Measurements from ENCODE around the gene RABGAP1L.

RABGAP1L gene

DNA sequence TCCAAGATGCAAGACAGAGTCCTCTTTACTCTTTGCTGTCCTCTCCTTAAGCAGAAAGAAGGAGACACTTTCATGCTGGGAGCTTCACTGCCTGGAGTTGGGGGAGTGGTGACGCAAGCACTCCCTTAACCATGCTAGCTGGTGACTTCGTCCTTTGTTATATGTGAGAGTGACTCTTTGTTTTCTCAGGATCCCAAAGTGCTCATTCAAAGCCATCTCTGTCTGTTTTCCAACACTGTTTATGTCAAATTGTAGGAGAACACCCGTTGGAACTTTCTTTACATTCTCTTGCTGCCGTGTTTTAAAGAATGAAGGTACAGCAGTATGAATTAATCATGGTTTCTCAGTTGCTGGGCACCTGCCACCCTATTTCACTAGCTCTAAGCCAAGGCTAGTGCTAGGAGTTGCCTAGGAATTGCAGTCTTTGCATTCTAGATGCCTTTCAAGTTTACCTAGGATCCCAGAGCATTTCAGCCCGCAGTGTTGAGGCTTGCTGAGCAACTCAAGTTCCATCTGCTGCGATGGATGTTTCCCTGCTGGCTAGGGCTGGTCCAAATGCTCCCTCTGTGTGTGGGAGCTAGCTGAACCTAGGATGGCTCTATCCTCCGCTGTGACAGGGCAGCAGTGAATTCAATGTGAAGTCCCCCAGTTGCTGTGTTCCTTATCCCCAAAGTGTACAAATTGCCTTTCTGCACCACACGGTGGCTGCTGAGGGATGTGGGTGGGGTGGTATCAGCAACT, 205.8 kb downstream of the RABGAP1L start:
- DNase-seq (ENCODE audit: low spot score): no peak
- no peak for TF ChIP-seq CTCF (IDR thresholded peaks at IDR 0.05; ENCODE audit: borderline replicate concordance, control extremely low read depth, extremely low read depth, insufficient read depth, missing control alignments)
- in situ Hi-C loops (cut with MboI; ENCODE audit: low sequenced_read_pairs, unreplicated experiment): no loop called here

DNA sequence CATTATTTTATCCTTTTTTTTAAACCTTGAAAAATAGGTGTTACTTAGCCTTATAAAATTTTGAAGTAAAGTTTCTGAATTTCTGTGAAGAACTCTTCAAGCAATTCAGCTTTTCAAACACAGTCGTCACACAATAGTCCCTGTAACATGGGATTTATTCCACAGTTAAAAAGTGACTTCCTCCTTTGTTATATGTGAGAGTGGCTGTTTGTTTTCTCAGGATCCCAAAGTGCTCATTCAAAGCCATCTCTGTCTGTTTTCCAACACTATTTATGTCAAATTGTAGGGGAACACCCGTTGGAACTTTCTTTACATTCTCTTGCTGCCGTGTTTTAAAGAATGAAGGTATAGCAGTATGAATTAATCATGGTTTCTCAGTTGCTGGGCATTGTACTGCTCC, 207.6 kb downstream of the RABGAP1L start:
- in situ Hi-C loops (cut with MboI; ENCODE audit: low sequenced_read_pairs, unreplicated experiment): no loop called here
- no peak for DNase-seq (ENCODE audit: low spot score)
- no peak for TF ChIP-seq CTCF (IDR thresholded peaks at IDR 0.05; ENCODE audit: borderline replicate concordance, control extremely low read depth, extremely low read depth, insufficient read depth, missing control alignments)

GRCh38 chr1:174367892-174368291, 208.6 kb downstream of the RABGAP1L start:
- in situ Hi-C loops (cut with MboI; ENCODE audit: low sequenced_read_pairs, unreplicated experiment): no loop called here
- DNase-seq (ENCODE audit: low spot score): no peak
- no peak for TF ChIP-seq CTCF (IDR thresholded peaks at IDR 0.05; ENCODE audit: borderline replicate concordance, control extremely low read depth, extremely low read depth, insufficient read depth, missing control alignments)

DNA sequence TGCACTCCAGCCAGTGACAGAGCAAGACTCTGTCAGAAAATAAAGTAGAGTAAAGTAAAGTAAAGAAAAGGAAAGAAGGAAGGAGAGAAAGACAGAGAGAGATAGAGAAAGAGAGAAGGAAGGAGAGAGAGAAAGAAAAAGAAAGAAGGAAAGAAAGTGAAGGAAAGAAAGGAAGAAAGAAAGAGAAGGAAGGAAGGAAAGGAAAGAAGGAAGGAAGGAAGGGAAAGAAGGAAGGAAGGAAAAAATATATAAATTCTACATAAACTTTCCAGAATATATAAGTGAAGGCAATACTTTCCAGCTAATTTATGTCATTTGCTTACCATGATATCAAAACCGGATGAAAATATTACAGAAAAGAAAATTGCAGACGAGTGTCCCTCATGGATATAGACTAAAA, 216.7 kb downstream of the RABGAP1L start:
- no peak for TF ChIP-seq CTCF (IDR thresholded peaks at IDR 0.05; ENCODE audit: borderline replicate concordance, control extremely low read depth, extremely low read depth, insufficient read depth, missing control alignments)
- in situ Hi-C loops (cut with MboI; ENCODE audit: low sequenced_read_pairs, unreplicated experiment): no loop called here
- DNase-seq (ENCODE audit: low spot score): no peak

- TF ChIP-seq CTCF (IDR thresholded peaks at IDR 0.05; ENCODE audit: borderline replicate concordance, control extremely low read depth, extremely low read depth, insufficient read depth, missing control alignments): no peak
- in situ Hi-C loops (cut with MboI; ENCODE audit: low sequenced_read_pairs, unreplicated experiment): no loop called here
- DNase-seq (ENCODE audit: low spot score): no peak
Observed at GRCh38 chr1:174391716-174392115, 232.4 kb downstream of the RABGAP1L start.

- DNase-seq (ENCODE audit: low spot score): no peak
- in situ Hi-C loops (cut with MboI; ENCODE audit: low sequenced_read_pairs, unreplicated experiment): no loop called here
- TF ChIP-seq CTCF (IDR thresholded peaks at IDR 0.05; ENCODE audit: borderline replicate concordance, control extremely low read depth, extremely low read depth, insufficient read depth, missing control alignments): no peak
Observed at GRCh38 chr1:174393885-174394284, 234.6 kb downstream of the RABGAP1L start.

All from GM13976 (cell line).